ENCODE data around the gene SEC14L5. TPM values are rescaled to one million over a fixed set of nuclear protein-coding genes. Genes with fewer than 3 reads are reported as not detected.

Gene SEC14L5
- total RNA-seq, 1 donor from 2014 or later = 0.05 TPM

- no peaks in the 10 kb centered on the region for H3K4me1 Mint-ChIP-seq (ENCODE audit: unreplicated experiment)
- no peaks in the 10 kb centered on the region for H3K36me3 Mint-ChIP-seq (ENCODE audit: low read depth, unreplicated experiment)
- DNase-seq (ENCODE audit: low spot score) = no peak
- peaks cover 14% of the 10 kb centered on the region for H3K27me3 Mint-ChIP-seq (ENCODE audit: unreplicated experiment)
- no peak overlapping the region for H3K27ac Mint-ChIP-seq (ENCODE audit: unreplicated experiment)
- H3K9me3 Mint-ChIP-seq (ENCODE audit: unreplicated experiment) = no peaks in the 10 kb centered on the region
- peak overlapping the region; percentile 54 for H3K4me3 Mint-ChIP-seq (ENCODE audit: unreplicated experiment)
- no peak for TF ChIP-seq CTCF (IDR thresholded peaks at IDR 0.05; ENCODE audit: unreplicated experiment)
Measured at GRCh38 chr16:4937782-4938682, 20.1 kb upstream of the SEC14L5 start.

GRCh38 chr16:4938683-4939030 is 19.5 kb upstream of the SEC14L5 start:
- Mint-ChIP-seq H3K27me3 (ENCODE audit: unreplicated experiment) (peaks cover 13% of the 10 kb centered on the region), H3K27ac (ENCODE audit: unreplicated experiment) (no peak overlapping the region), H3K9me3 (ENCODE audit: unreplicated experiment) (no peaks in the 10 kb centered on the region), H3K36me3 (ENCODE audit: low read depth, unreplicated experiment) (no peaks in the 10 kb centered on the region), H3K4me3 (ENCODE audit: unreplicated experiment) (no peak overlapping the region), H3K4me1 (ENCODE audit: unreplicated experiment) (no peaks in the 10 kb centered on the region)
- no peak for TF ChIP-seq CTCF (IDR thresholded peaks at IDR 0.05; ENCODE audit: unreplicated experiment)
- DNase-seq (ENCODE audit: low spot score) = no peak

GRCh38 chr16:4940719-4941118 is 17.4 kb upstream of the SEC14L5 start:
- H3K4me1 Mint-ChIP-seq (ENCODE audit: unreplicated experiment) = no peaks in the 10 kb centered on the region
- no peak overlapping the region for H3K27ac Mint-ChIP-seq (ENCODE audit: unreplicated experiment)
- peaks cover 13% of the 10 kb centered on the region for H3K27me3 Mint-ChIP-seq (ENCODE audit: unreplicated experiment)
- DNase-seq (ENCODE audit: low spot score) = no peak
- no peak overlapping the region for H3K4me3 Mint-ChIP-seq (ENCODE audit: unreplicated experiment)
- no peaks in the 10 kb centered on the region for H3K9me3 Mint-ChIP-seq (ENCODE audit: unreplicated experiment)
- no peaks in the 10 kb centered on the region for H3K36me3 Mint-ChIP-seq (ENCODE audit: low read depth, unreplicated experiment)
- no peak for TF ChIP-seq CTCF (IDR thresholded peaks at IDR 0.05; ENCODE audit: unreplicated experiment)

DNA sequence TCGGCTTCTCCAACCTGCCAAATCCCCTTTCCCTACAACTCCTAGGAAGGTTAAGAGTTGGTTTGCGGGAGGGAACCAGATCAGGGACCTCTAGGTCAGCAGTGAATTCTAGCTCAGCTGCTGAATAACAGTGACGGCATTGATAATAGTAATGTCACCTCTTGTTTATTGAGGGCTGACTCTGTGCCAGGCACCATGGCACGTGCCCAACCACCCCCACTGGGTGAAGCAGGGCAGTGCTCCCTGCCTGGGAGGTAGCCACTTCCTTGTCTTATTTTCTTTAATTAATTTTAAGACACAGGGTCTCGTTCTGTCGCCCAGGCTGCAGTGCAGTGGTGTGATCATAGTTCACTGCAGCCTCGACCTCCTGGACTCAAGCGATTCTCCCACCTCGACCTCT is 15.6 kb upstream of the SEC14L5 start:
- no peak for DNase-seq (ENCODE audit: low spot score)
- Mint-ChIP-seq H3K4me1 (ENCODE audit: unreplicated experiment) (no peaks in the 10 kb centered on the region), H3K4me3 (ENCODE audit: unreplicated experiment) (no peak overlapping the region), H3K27ac (ENCODE audit: unreplicated experiment) (no peak overlapping the region), H3K27me3 (ENCODE audit: unreplicated experiment) (peaks cover 10% of the 10 kb centered on the region), H3K9me3 (ENCODE audit: unreplicated experiment) (no peaks in the 10 kb centered on the region), H3K36me3 (ENCODE audit: low read depth, unreplicated experiment) (no peaks in the 10 kb centered on the region)
- TF ChIP-seq CTCF (IDR thresholded peaks at IDR 0.05; ENCODE audit: unreplicated experiment) = no peak

Data from endothelial cell (in vitro differentiated cells).